Measurements from ENCODE around the gene HNF4A.

HNF4A gene

GRCh38 chr20:44479643-44480042, 124.1 kb downstream of the HNF4A start:
- no peak overlapping the region for H3K4me3 ChIP-seq (ENCODE audit: insufficient read length, low read depth)
- H3K36me3 ChIP-seq (ENCODE audit: insufficient read depth, insufficient read length, low read length) = peaks cover 44% of the 10 kb centered on the region
- H3K27me3 ChIP-seq (ENCODE audit: insufficient read depth, insufficient read length) = peaks cover 2% of the 10 kb centered on the region
- H3K4me1 ChIP-seq (ENCODE audit: insufficient read depth, insufficient read length) = peaks cover 2% of the 10 kb centered on the region
- no peak overlapping the region for H3K9ac ChIP-seq (ENCODE audit: insufficient read length, low read depth)
- DNase-seq (ENCODE audit: low read depth, low spot score) = no peak
- no peaks in the 10 kb centered on the region for H3K9me3 ChIP-seq (ENCODE audit: insufficient read depth, low read length)
- TF ChIP-seq YY1 (IDR thresholded peaks at IDR 0.05; ENCODE audit: insufficient read depth, insufficient read length) = no peak
- TF ChIP-seq SUZ12 (IDR thresholded peaks at IDR 0.05; ENCODE audit: extremely low read depth, insufficient read depth, insufficient read length) = no peak
- TF ChIP-seq ZNF274 (IDR thresholded peaks at IDR 0.05; ENCODE audit: low read depth, low read length) = no peak

- no peak for DNase-seq (ENCODE audit: low read depth, low spot score)
- Histone ChIP-seq H3K9ac (ENCODE audit: insufficient read length, low read depth) (no peak overlapping the region), H3K4me1 (ENCODE audit: insufficient read depth, insufficient read length) (peaks cover 2% of the 10 kb centered on the region), H3K4me3 (ENCODE audit: insufficient read length, low read depth) (no peak overlapping the region), H3K36me3 (ENCODE audit: insufficient read depth, insufficient read length, low read length) (peaks cover 46% of the 10 kb centered on the region), H3K9me3 (ENCODE audit: insufficient read depth, low read length) (no peaks in the 10 kb centered on the region), H3K27me3 (ENCODE audit: insufficient read depth, insufficient read length) (peaks cover 2% of the 10 kb centered on the region)
- no peak for TF ChIP-seq ZNF274 (IDR thresholded peaks at IDR 0.05; ENCODE audit: low read depth, low read length)
- TF ChIP-seq YY1 (IDR thresholded peaks at IDR 0.05; ENCODE audit: insufficient read depth, insufficient read length) = no peak
- no peak for TF ChIP-seq SUZ12 (IDR thresholded peaks at IDR 0.05; ENCODE audit: extremely low read depth, insufficient read depth, insufficient read length)
Measured at GRCh38 chr20:44480097-44480496, 124.6 kb downstream of the HNF4A start.

- TF ChIP-seq ZNF274 (IDR thresholded peaks at IDR 0.05; ENCODE audit: low read depth, low read length) (no peak), YY1 (IDR thresholded peaks at IDR 0.05; ENCODE audit: insufficient read depth, insufficient read length) (no peak), SUZ12 (IDR thresholded peaks at IDR 0.05; ENCODE audit: extremely low read depth, insufficient read depth, insufficient read length) (no peak)
- Histone ChIP-seq H3K9ac (ENCODE audit: insufficient read length, low read depth) (no peak overlapping the region), H3K36me3 (ENCODE audit: insufficient read depth, insufficient read length, low read length) (peaks cover 63% of the 10 kb centered on the region), H3K9me3 (ENCODE audit: insufficient read depth, low read length) (no peaks in the 10 kb centered on the region), H3K4me3 (ENCODE audit: insufficient read length, low read depth) (no peak overlapping the region), H3K27me3 (ENCODE audit: insufficient read depth, insufficient read length) (no peaks in the 10 kb centered on the region), H3K4me1 (ENCODE audit: insufficient read depth, insufficient read length) (no peaks in the 10 kb centered on the region)
- DNase-seq (ENCODE audit: low read depth, low spot score) = no peak
Measured at GRCh38 chr20:44481719-44482416, 126.4 kb downstream of the HNF4A start.

- no peak overlapping the region for H3K4me3 ChIP-seq (ENCODE audit: insufficient read length, low read depth)
- H3K4me1 ChIP-seq (ENCODE audit: insufficient read depth, insufficient read length) = no peaks in the 10 kb centered on the region
- H3K9ac ChIP-seq (ENCODE audit: insufficient read length, low read depth) = no peak overlapping the region
- no peaks in the 10 kb centered on the region for H3K27me3 ChIP-seq (ENCODE audit: insufficient read depth, insufficient read length)
- H3K9me3 ChIP-seq (ENCODE audit: insufficient read depth, low read length) = no peaks in the 10 kb centered on the region
- TF ChIP-seq YY1 (IDR thresholded peaks at IDR 0.05; ENCODE audit: insufficient read depth, insufficient read length) = no peak
- no peak for TF ChIP-seq SUZ12 (IDR thresholded peaks at IDR 0.05; ENCODE audit: extremely low read depth, insufficient read depth, insufficient read length)
- TF ChIP-seq ZNF274 (IDR thresholded peaks at IDR 0.05; ENCODE audit: low read depth, low read length) = no peak
- H3K36me3 ChIP-seq (ENCODE audit: insufficient read depth, insufficient read length, low read length) = peaks cover 73% of the 10 kb centered on the region
- DNase-seq (ENCODE audit: low read depth, low spot score) = no peak
Measured at GRCh38 chr20:44483112-44483511, 127.6 kb downstream of the HNF4A start.

Data from NT2/D1 (cell line).